H1 (cell line): ENCODE data around the gene MYPOP. TPM values are rescaled to one million over a fixed set of nuclear protein-coding genes. Genes with fewer than 3 reads are reported as not detected.

Experiments
- CTCF ChIA-PET: fragments of 300-600 bp; sonication (Branson Sonifier 250); formaldehyde crosslinking; loops from one replicate; lab custom pipeline; 2021; ENCODE audit not compliant: partially characterized antibody; lab: Charles Lee
- POLR2A ChIA-PET: fragments of 300-600 bp; sonication (Branson Sonifier 250); formaldehyde crosslinking; loops from one replicate; lab custom pipeline; 2021; ENCODE audit warnings: inconsistent platforms; ENCODE audit not compliant: partially characterized antibody; lab: Charles Lee
- DNase-seq, 2 experiments: peaks; one replicate each; pipeline versions ENCODE4 v3.0.0 to v3.0.0-alpha.2; 2010 to 2022; ENCODE audit warnings: low spot score in 2 of 2, low read depth in 1 of 2, mixed read lengths in 1 of 2
- FAIRE-seq: peaks from 2 replicates; lab custom pipeline; 2011; peaks lifted over from hg19 to GRCh38; lab: Jason Lieb, UNC
- H2AFZ ChIP-seq: 2 replicates; pipeline ENCODE4 v1.8.1; 2012; ENCODE audit warnings: low read length, inconsistent platforms
- H2AK5ac ChIP-seq: 2 replicates; pipeline ENCODE4 v1.6.1; 2013; ENCODE audit warnings: low read depth, low read length
- H2BK120ac ChIP-seq: replicated peaks from 2 replicates; pipeline ENCODE3; 2013; ENCODE audit warnings: low read depth, low read length, inconsistent platforms
- H2BK12ac ChIP-seq: 2 replicates; pipeline ENCODE4 v1.6.1; 2013; ENCODE audit warnings: low read depth, low read length
- H2BK15ac ChIP-seq: 2 replicates; pipeline ENCODE4 v1.6.1; 2013; ENCODE audit warnings: low read length
- H2BK20ac ChIP-seq: 2 replicates; pipeline ENCODE4 v1.6.1; 2013; ENCODE audit warnings: low read length
- H2BK5ac ChIP-seq: 2 replicates; pipeline ENCODE4 v1.6.1; 2013; ENCODE audit warnings: low read depth, low read length
- H3K14ac ChIP-seq: 2 replicates; pipeline ENCODE4 v1.6.1; 2013; ENCODE audit warnings: inconsistent platforms; ENCODE audit not compliant: insufficient read length
- H3K18ac ChIP-seq: 2 replicates; pipeline ENCODE4 v1.6.1; 2013; ENCODE audit warnings: low read length; ENCODE audit errors: extremely low read depth
- H3K23ac ChIP-seq: 2 replicates; pipeline ENCODE4 v1.6.1; 2013; ENCODE audit warnings: inconsistent platforms; ENCODE audit not compliant: insufficient read length
- H3K23me2 ChIP-seq: 2 replicates; pipeline ENCODE4 v1.6.1; 2013; ENCODE audit warnings: low read depth, low read length
- H3K27ac ChIP-seq: 2 replicates; pipeline ENCODE4 v1.6.1; 2011; ENCODE audit warnings: low read depth, low read length, inconsistent platforms
- H3K27me3 ChIP-seq, 4 experiments: replicated peaks in 1 of 4; 1 replicate in 1 of 4; 2 replicates in 3 of 4; pipeline versions ENCODE4 v1.6.1 to v1.8.1; 2011 to 2013; ENCODE audit warnings: low read length in 3 of 4, mild to moderate bottlenecking in 3 of 4, inconsistent platforms in 2 of 4, mixed read lengths in 2 of 4, moderate library complexity in 1 of 4; ENCODE audit not compliant: control insufficient read depth in 3 of 4, insufficient read depth in 3 of 4; ENCODE audit errors: extremely low read depth in 1 of 4
- H3K36me3 ChIP-seq, 4 experiments: 2 replicates each; pipeline versions ENCODE4 v1.6.1 to v1.8.1; 2011 to 2013; ENCODE audit warnings: mild to moderate bottlenecking in 4 of 4, low read length in 3 of 4, moderate library complexity in 2 of 4, control low read depth in 1 of 4, inconsistent platforms in 1 of 4; ENCODE audit not compliant: insufficient read depth in 4 of 4, control insufficient read depth in 2 of 4
- H3K4ac ChIP-seq: replicated peaks from 2 replicates; pipeline ENCODE3; 2013; ENCODE audit warnings: low read length, low read depth, mixed read lengths, inconsistent platforms; ENCODE audit not compliant: insufficient read length
- H3K4me1 ChIP-seq, 4 experiments: replicated peaks in 1 of 4; 1 replicate in 1 of 4; 2 replicates in 3 of 4; pipeline versions ENCODE4 v1.6.1 to v1.8.1; 2011 to 2013; ENCODE audit warnings: low read length in 3 of 4, inconsistent platforms in 2 of 4, mixed read lengths in 1 of 4; ENCODE audit not compliant: insufficient read depth in 4 of 4, control insufficient read depth in 3 of 4
- H3K4me2 ChIP-seq, 2 experiments: 2 replicates each; pipeline versions ENCODE4 v1.6.1 to v1.8.1; 2011 to 2013; ENCODE audit warnings: low read depth in 2 of 2, low read length in 2 of 2, control low read depth in 1 of 2, inconsistent platforms in 1 of 2, mild to moderate bottlenecking in 1 of 2; ENCODE audit not compliant: insufficient read depth in 1 of 2
- H3K4me3 ChIP-seq, 4 experiments: fragments of 200-600, 300-600 bp in 1 of 4; sonication (generic), shearing (Covaris generic), sonication (Bioruptor Twin) in 1 of 4; 2 replicates each; pipeline versions ENCODE4 v1.5.1 to v1.8.1; 2011 to 2016; ENCODE audit warnings: low read length in 4 of 4, low read depth in 3 of 4, control low read depth in 2 of 4, inconsistent platforms in 2 of 4, mild to moderate bottlenecking in 2 of 4, mixed read lengths in 1 of 4, moderate library complexity in 1 of 4; ENCODE audit not compliant: insufficient read depth in 2 of 4; ENCODE audit errors: extremely low read depth in 1 of 4
- H3K56ac ChIP-seq: replicated peaks from 2 replicates; pipeline ENCODE3; 2013; ENCODE audit warnings: low read depth, mild to moderate bottlenecking, mixed read lengths, low read length, inconsistent platforms; ENCODE audit not compliant: insufficient read length
- H3K79me1 ChIP-seq: 2 replicates; pipeline ENCODE4 v1.6.1; 2013; ENCODE audit warnings: low read depth, low read length, control low read depth
- H3K79me2 ChIP-seq, 2 experiments: 2 replicates each; pipeline versions ENCODE4 v1.6.1 to v1.8.1; 2012 to 2013; ENCODE audit warnings: low read length in 2 of 2, mild to moderate bottlenecking in 2 of 2, inconsistent platforms in 1 of 2; ENCODE audit not compliant: insufficient read depth in 2 of 2, control insufficient read depth in 1 of 2
- H3K9ac ChIP-seq, 4 experiments: replicated peaks in 1 of 4; 1 replicate in 1 of 4; 2 replicates in 3 of 4; pipeline versions ENCODE4 v1.6.1 to v1.8.1; 2011 to 2013; ENCODE audit warnings: low read depth in 3 of 4, low read length in 3 of 4, control low read depth in 2 of 4, mild to moderate bottlenecking in 2 of 4, moderate library complexity in 2 of 4, inconsistent platforms in 1 of 4; ENCODE audit errors: extremely low read depth in 1 of 4
- H3K9me3 ChIP-seq, 2 experiments: 2 replicates each; pipeline versions ENCODE4 v1.6.1 to v1.8.1; 2012 to 2013; ENCODE audit warnings: mild to moderate bottlenecking in 2 of 2, moderate library complexity in 2 of 2, control low read depth in 1 of 2, inconsistent platforms in 1 of 2, low read depth in 1 of 2, low read length in 1 of 2, mixed read lengths in 1 of 2; ENCODE audit not compliant: insufficient read depth in 2 of 2
- H4K20me1 ChIP-seq, 2 experiments: replicated peaks in 1 of 2; 2 replicates each; pipeline versions ENCODE3 to v1.8.1; 2011 to 2013; ENCODE audit warnings: inconsistent platforms in 2 of 2, low read length in 2 of 2, mild to moderate bottlenecking in 1 of 2; ENCODE audit not compliant: insufficient read depth in 2 of 2, control insufficient read depth in 1 of 2
- H4K5ac ChIP-seq: 2 replicates; pipeline ENCODE4 v1.6.1; 2013; ENCODE audit warnings: low read length, low read depth, mixed read lengths, inconsistent platforms; ENCODE audit not compliant: insufficient read length
- H4K8ac ChIP-seq: 2 replicates; pipeline ENCODE4 v1.8.0; 2013; ENCODE audit warnings: mild to moderate bottlenecking, moderate library complexity, low read length, inconsistent platforms; ENCODE audit not compliant: insufficient read depth; ENCODE audit errors: extremely low read depth
- H4K91ac ChIP-seq: replicated peaks from 2 replicates; pipeline ENCODE3; 2013; ENCODE audit warnings: low read length, mixed read lengths, inconsistent platforms; ENCODE audit not compliant: insufficient read length
- EGR1 ChIP-seq: IDR thresholded peaks from 2 replicates; pipeline ENCODE4 v1.6.1; 2011; ENCODE audit warnings: low read depth, low read length, borderline replicate concordance
- FOSL1 ChIP-seq: IDR thresholded peaks from 2 replicates; pipeline ENCODE4 v1.6.1; 2011; ENCODE audit warnings: mild to moderate bottlenecking, low read depth, low read length, moderate library complexity; ENCODE audit not compliant: insufficient read depth
- GABPA ChIP-seq: IDR thresholded peaks from 2 replicates; pipeline ENCODE4 v1.6.1; 2011; ENCODE audit warnings: mild to moderate bottlenecking, low read length, moderate library complexity, borderline replicate concordance; ENCODE audit not compliant: insufficient read depth
- HDAC2 ChIP-seq, 2 experiments: fragments of 300-600 bp in 1 of 2; sonication (generic) in 1 of 2; IDR thresholded peaks; 2 replicates each; pipeline ENCODE4 v1.6.1; 2011 to 2012; ENCODE audit warnings: low read depth in 2 of 2, low read length in 2 of 2, mild to moderate bottlenecking in 2 of 2, moderate library complexity in 2 of 2, borderline replicate concordance in 1 of 2, inconsistent platforms in 1 of 2
- HDAC6 ChIP-seq: IDR thresholded peaks from one replicate; pipeline ENCODE4 v1.7.1; 2012; ENCODE audit warnings: low read depth, mild to moderate bottlenecking, inconsistent platforms, low read length, moderate library complexity
- KDM1A ChIP-seq: fragments of 200-600, 300-600 bp; sonication (generic); IDR thresholded peaks from 2 replicates; pipeline ENCODE4 v1.7.1; 2016; ENCODE audit warnings: mild to moderate bottlenecking, low read length, borderline replicate concordance
- SIN3A ChIP-seq, 2 experiments: IDR thresholded peaks in 1 of 2; conservative IDR thresholded peaks in 1 of 2; 2 replicates each; pipeline ENCODE4 v1.6.1; 2011 to 2012; ENCODE audit warnings: low read length in 2 of 2, improper control_type of control experiment in 1 of 2, low read depth in 1 of 2, mild to moderate bottlenecking in 1 of 2
- ZNF274 ChIP-seq: IDR thresholded peaks from 2 replicates; pipeline ENCODE4 v1.7.0; 2012; ENCODE audit warnings: low read length, borderline replicate concordance; ENCODE audit errors: extremely low read depth
- WGBS, 2 experiments: shearing (Covaris generic) in 1 of 2; methylation state at CpG; one replicate each; pipeline versions ENCODE4 v1.1.6 to v1.1.7; 2013 to 2015; ENCODE audit warnings: low lambda C conversion rate in 2 of 2, mixed read lengths in 2 of 2, inconsistent platforms in 1 of 2, low coverage in 1 of 2, missing lambda C conversion rate in 1 of 2; ENCODE audit not compliant: insufficient replicate concordance in 2 of 2, insufficient coverage in 1 of 2, insufficient read length in 1 of 2; ENCODE audit errors: extremely low coverage in 1 of 2, missing lambda C conversion rate in 1 of 2; 5-methylcytosine and 5-hydroxymethylcytosine counted together
- polyA plus RNA-seq, 7 experiments: library from polyadenylated mRNA; depleted of rRNA in 3 of 7; stranded (reverse) in 5 of 7; unstranded in 2 of 7; fragments of >200 nt in 5 of 7; fragments of 200-250 nt in 2 of 7; gene quantifications; 1 replicate in 5 of 7; 2 replicates in 1 of 7; 4 replicates in 1 of 7; pipeline versions ENCODE4 v1.2.1 to v1.2.3, GENCODE V29; 2011 to 2013; ENCODE audit warnings: missing spikeins in 2 of 7, mixed read lengths in 2 of 7
- total RNA-seq: library from RNA; stranded (reverse); fragmentation: NEBNext Ultra II Directional; extraction: Animal tissue kit (Norgen Biotek cat#: 25700); gene quantifications from 2 replicates; pipeline ENCODE4 v1.2.1, GENCODE V29; 2021

MYPOP gene
- total and polyA plus RNA-seq, 2 of the 8 experiments (the other 6 are each of a cell fraction or from before 2014, with no cell fraction given) = 3.2 to 11.1 TPM

DNA sequence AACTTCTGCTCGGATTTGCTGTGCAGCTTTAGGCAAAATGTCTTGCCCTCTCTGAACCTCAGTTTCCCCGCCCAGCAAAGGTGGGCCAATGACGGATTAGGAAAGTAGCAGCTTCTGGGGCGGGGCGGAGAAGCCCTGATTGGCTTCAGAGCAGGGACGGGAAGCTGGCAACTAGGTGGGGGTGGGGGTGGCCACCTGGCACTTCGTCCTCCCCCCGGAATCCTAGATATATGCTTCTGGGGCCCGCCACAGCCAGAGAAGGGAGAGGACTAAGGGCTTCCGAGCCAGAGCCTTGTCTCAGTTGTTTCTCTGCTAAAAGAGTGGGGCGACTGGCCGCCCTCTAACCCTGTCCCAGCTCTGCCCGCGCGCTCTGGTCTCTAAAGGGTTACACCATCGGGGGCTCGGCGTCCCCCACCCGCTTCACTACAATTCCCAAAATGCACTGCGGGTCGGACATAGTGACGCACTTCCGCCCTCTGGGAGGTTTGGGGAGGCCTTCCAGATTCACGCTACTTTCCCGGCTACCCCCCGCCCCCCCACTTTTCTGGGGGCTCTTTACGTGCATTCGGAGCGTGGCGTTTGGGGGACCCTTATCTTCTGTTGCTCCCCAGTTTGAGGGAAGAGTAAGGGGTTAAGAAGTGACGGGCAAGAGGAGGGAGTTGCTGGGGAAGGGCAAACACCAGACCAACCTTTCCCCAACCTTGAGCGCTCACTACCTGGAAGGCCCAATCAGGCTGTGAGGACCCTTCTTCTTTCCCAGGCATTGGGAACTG, 15.8 kb downstream of the MYPOP start:
- H3K79me1 ChIP-seq = 0 out of 2 replicates have a peak, but pooled peaks cover 2% of the 10 kb centered on the region
- peak overlapping the region; percentile 58 to 81 (median 70) for H3K9ac ChIP-seq
- FAIRE-seq = peak; percentile 83
- H2BK15ac ChIP-seq = no peak overlapping the region
- H3K4me2 ChIP-seq = peak overlapping the region; percentile 49 to 76
- no peak overlapping the region for H4K91ac ChIP-seq
- H3K56ac ChIP-seq = no peak overlapping the region
- H2AFZ ChIP-seq = peak overlapping the region; percentile 94; the same call in 1 of the 2 replicates
- no peak overlapping the region for H3K14ac ChIP-seq
- peak overlapping the region; percentile 12 for H2BK5ac ChIP-seq
- H2BK20ac ChIP-seq = no peak overlapping the region
- no peak overlapping the region for H3K4ac ChIP-seq
- H2BK12ac ChIP-seq = peak overlapping the region; percentile 50; the same call in 1 of the 2 replicates
- H3K27me3 ChIP-seq = no peaks in the 10 kb centered on the region
- no peak overlapping the region for H2AK5ac ChIP-seq
- H3K9me3 ChIP-seq = no peaks in the 10 kb centered on the region
- CTCF ChIA-PET = interaction anchor here (0.6 to 10.7 kb wide), 6 partner anchors 16 to 107 kb away, joined by 3 to 208 read pairs (median 4); partner anchors contain the start of genes DMPK, DMWD, FOXA3 and MYPOP
- POLR2A ChIA-PET = interaction anchor here (0.6 to 9.8 kb wide), 12 partner anchors 16 to 122 kb away, joined by 3 to 277 read pairs (median 3); partner anchors contain the start of genes CCDC61, FOXA3, MYPOP and SIX5
- H3K4me3 ChIP-seq = peak overlapping the region; percentile 71 to 80 (median 78)
- H3K23ac ChIP-seq = no peak overlapping the region
- H4K8ac ChIP-seq = peak overlapping the region; percentile 98
- H3K36me3 ChIP-seq = peaks cover 0 to 7% (median 0%) of the 10 kb centered on the region in 4 experiments; a peak in 1 of 8 replicates
- H2BK120ac ChIP-seq = no peak overlapping the region
- peak overlapping the region; percentile 93 for H4K5ac ChIP-seq
- peaks cover 3 to 12% of the 10 kb centered on the region in 2 experiments for H4K20me1 ChIP-seq
- no peaks in the 10 kb centered on the region; a peak in 1 of 4 replicates for H3K79me2 ChIP-seq
- peak overlapping the region; percentile 87 for H3K18ac ChIP-seq
- peak overlapping the region; percentile 86 for H3K27ac ChIP-seq
- DNase-seq = peak in 1 of 2 experiments; percentile 93
- H3K23me2 ChIP-seq = peaks cover 11% of the 10 kb centered on the region; the same call in 1 of the 2 replicates
- WGBS, 2 experiments = 1% methylated on average over 28 of the region's 32 CpGs; no CpG with 5 or more reads in 1 of the 2 experiments
- H3K4me1 ChIP-seq = peaks cover 5 to 22% (median 14%) of the 10 kb centered on the region in 4 experiments
- TF ChIP-seq HDAC6 (no peak), FOSL1 (no peak), EGR1 (no peak), SIN3A (conservative IDR thresholded peaks at IDR 0.05 in 1 of 2, IDR thresholded peaks at IDR 0.05 in 1 of 2; ENCODE audit: low read depth in 1 of 2, low read length in 2 of 2) (peak; percentile 1 to 30; a peak in 1 of 4 replicates), HDAC2 (IDR thresholded peaks at IDR 0.05; ENCODE audit: borderline replicate concordance in 1 of 2, low read depth in 2 of 2, low read length in 2 of 2) (peak in 1 of 2 experiments; percentile 70; a peak in 1 of 4 replicates), ZNF274 (no peak), GABPA (peak; percentile 84; the same call in 1 of the 2 replicates), KDM1A (peak; percentile 98)
